ENCODE results near the gene THG1L.

DNA sequence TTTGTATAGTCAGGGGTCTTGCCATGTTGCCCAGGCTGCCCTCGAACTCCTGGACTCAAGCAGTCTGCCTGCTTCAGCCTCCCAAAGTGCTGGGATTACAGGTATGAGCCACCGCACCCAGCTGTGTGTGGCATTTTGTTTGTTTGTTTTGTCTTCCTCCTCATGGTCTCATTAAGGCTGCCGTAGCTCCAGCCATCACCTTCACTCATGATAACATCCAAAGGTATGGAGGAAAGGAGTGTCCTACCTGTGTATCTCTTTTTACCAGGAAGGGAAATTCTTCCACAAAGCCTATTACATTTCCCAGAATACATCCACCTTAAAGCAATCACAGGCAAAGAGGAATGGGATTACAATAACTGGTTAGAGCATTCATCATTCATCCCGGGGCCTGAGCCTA lies 39.4 kb downstream of the THG1L start:
- TF ChIP-seq, protein P1, sequence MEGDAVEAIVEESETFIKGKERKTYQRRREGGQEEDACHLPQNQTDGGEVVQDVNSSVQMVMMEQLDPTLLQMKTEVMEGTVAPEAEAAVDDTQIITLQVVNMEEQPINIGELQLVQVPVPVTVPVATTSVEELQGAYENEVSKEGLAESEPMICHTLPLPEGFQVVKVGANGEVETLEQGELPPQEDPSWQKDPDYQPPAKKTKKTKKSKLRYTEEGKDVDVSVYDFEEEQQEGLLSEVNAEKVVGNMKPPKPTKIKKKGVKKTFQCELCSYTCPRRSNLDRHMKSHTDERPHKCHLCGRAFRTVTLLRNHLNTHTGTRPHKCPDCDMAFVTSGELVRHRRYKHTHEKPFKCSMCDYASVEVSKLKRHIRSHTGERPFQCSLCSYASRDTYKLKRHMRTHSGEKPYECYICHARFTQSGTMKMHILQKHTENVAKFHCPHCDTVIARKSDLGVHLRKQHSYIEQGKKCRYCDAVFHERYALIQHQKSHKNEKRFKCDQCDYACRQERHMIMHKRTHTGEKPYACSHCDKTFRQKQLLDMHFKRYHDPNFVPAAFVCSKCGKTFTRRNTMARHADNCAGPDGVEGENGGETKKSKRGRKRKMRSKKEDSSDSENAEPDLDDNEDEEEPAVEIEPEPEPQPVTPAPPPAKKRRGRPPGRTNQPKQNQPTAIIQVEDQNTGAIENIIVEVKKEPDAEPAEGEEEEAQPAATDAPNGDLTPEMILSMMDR (conservative IDR thresholded peaks at IDR 0.05; ENCODE audit: low read depth, low read length), result no peak
- TF ChIP-seq EZH2 (IDR thresholded peaks at IDR 0.05; ENCODE audit: low read length, unreplicated experiment), result no peak
- no peak for TF ChIP-seq EZH2phosphoT487 (IDR thresholded peaks at IDR 0.05; ENCODE audit: borderline replicate concordance, low read length)
